ENCODE measurements around the gene NOTCH2.
"Not testable (repeated sequence)": the region's sequence is repeated elsewhere in the genome, so short reads cannot be mapped to it uniquely, and the experiment has no call there.

DNA sequence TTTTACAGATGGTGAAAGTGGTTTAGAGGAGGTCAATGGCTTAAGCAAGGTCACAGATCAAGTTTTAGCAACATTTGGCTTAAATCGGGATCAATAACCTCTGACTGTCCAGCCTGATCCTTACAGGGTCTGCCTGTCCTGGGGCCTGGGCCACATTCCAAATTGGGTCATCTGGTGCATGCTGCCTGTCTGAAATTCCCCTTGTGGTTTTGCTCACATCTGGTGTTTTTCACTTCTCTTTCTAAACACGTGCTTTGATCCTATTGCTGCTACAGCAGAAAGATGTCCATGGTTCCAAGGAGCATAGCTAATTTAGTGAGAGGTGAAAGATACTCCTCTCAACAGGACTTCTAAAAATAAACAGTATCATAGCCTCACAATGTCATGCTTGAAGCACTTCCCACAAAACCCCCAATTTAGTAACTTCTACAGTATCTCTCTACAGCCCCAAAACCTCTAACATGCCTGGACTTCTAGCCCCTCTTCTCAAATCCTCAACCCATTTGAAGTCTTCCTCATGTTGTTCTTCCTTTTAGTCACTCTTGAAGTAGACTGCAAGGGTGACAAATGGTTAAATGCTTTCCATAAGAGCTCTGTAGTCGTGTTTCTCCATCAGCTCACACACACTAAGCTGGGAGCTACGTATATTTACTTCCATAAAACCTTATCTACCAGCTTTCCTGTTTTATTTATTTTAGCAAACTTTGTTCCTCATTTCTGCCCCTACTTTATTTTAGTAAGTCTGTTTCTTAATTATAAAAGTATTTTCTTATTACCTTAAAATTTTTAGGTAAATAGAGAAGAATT lies 48.1 kb upstream of the NOTCH2 start:
- not testable (repeated sequence) for TF ChIP-seq CTCF, POLR2A (IDR thresholded peaks at IDR 0.05)

Measured in esophagus squamous epithelium (tissue), 4 donors.